Measurements from ENCODE around the gene MSRB3. TPM values are rescaled to one million over a fixed set of nuclear protein-coding genes. Genes with fewer than 3 reads are reported as not detected.

MSRB3 gene
- total and polyA plus RNA-seq, 2 of the 4 experiments (the other 2 are of a cell fraction), result 31.7 to 35.7 TPM

DNA sequence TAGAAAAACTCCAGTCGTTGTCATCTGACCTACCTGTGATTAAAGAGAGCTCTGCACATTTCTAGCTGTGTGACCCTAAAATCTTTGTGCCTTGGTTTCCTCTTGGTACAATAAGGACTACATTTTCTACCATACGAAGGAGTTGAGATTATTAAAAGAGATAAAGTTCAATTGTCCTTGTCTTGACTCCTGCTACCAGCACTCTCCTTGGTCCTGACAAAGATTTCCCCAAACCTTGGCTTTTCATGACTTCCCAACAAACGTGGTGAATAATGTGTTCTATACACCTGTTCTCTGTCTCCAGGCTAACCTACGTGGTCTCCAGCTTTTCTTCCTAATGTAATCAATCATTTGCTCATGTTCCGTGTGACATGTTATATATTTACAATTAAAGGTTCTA lies 223.5 kb downstream of the MSRB3 start:
- no TSS peak for BruUV-seq (replicated peaks)
- H3K9me1 ChIP-seq (ENCODE audit: insufficient read depth, low read length), result peaks cover 10% of the 10 kb centered on the region
- no peak overlapping the region for H3K4me2 ChIP-seq (ENCODE audit: low read depth, low read length)
- H3K79me1 ChIP-seq (ENCODE audit: low read depth in 1 of 2, low read length in 2 of 2), result no peaks in the 10 kb centered on the region
- no peaks in the 10 kb centered on the region for H4K20me1 ChIP-seq (ENCODE audit: insufficient read depth, low read length)
- H3K27me3 ChIP-seq (ENCODE audit: control insufficient read depth, insufficient read depth, low read length), result no peaks in the 10 kb centered on the region
- WGBS, 2 experiments (ENCODE audit: extremely low coverage in 2 of 2, insufficient read length in 1 of 2), result 100% methylated on average over 1 of the region's 5 CpGs; no CpG with 5 or more reads in 1 of the 2 experiments
- H3K27ac ChIP-seq (ENCODE audit: insufficient read depth, low read length), result no peak overlapping the region
- POLR2A ChIA-PET (ENCODE audit: unreplicated experiment), result no interaction called here
- no peak for TF ChIP-seq BHLHE40 (IDR thresholded peaks at IDR 0.05; ENCODE audit: low read depth, low read length)
- TF ChIP-seq SMC3 (IDR thresholded peaks at IDR 0.05; ENCODE audit: low read depth, low read length), result no peak
- no peak for TF ChIP-seq RCOR1 (IDR thresholded peaks at IDR 0.05; ENCODE audit: insufficient replicate concordance, low read length)
- no peak for TF ChIP-seq MAZ (IDR thresholded peaks at IDR 0.05; ENCODE audit: borderline replicate concordance, low read depth, low read length)
- TF ChIP-seq, protein P1, sequence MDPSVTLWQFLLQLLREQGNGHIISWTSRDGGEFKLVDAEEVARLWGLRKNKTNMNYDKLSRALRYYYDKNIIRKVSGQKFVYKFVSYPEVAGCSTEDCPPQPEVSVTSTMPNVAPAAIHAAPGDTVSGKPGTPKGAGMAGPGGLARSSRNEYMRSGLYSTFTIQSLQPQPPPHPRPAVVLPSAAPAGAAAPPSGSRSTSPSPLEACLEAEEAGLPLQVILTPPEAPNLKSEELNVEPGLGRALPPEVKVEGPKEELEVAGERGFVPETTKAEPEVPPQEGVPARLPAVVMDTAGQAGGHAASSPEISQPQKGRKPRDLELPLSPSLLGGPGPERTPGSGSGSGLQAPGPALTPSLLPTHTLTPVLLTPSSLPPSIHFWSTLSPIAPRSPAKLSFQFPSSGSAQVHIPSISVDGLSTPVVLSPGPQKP (IDR thresholded peaks at IDR 0.05; ENCODE audit: borderline replicate concordance, low read depth, low read length), result no peak
- no peak for TF ChIP-seq FOS (IDR thresholded peaks at IDR 0.05; ENCODE audit: low read depth, low read length)
- no peak for TF ChIP-seq RAD21 (IDR thresholded peaks at IDR 0.05; ENCODE audit: low read length)
- TF ChIP-seq POLR2A (IDR thresholded peaks at IDR 0.05; ENCODE audit: low read depth, low read length), result no peak
- TF ChIP-seq CTCF (conservative IDR thresholded peaks at IDR 0.05; ENCODE audit: low read depth, low read length), result no peak
- no peak for TF ChIP-seq NFE2L2 (IDR thresholded peaks at IDR 0.05; ENCODE audit: low read depth, low read length)
- no peak for TF ChIP-seq CEBPB (IDR thresholded peaks at IDR 0.05; ENCODE audit: low read depth, low read length)
- TF ChIP-seq USF2 (IDR thresholded peaks at IDR 0.05; ENCODE audit: low read depth, low read length), result no peak
- TF ChIP-seq MXI1 (IDR thresholded peaks at IDR 0.05; ENCODE audit: borderline replicate concordance, low read depth, low read length), result no peak
- no peak for TF ChIP-seq RFX5 (IDR thresholded peaks at IDR 0.05; ENCODE audit: low read depth, low read length)
- no peak for TF ChIP-seq MAFK (IDR thresholded peaks at IDR 0.05; ENCODE audit: low read depth, low read length)
- TF ChIP-seq CHD1 (IDR thresholded peaks at IDR 0.05; ENCODE audit: low read depth, low read length), result no peak
- dilution Hi-C loops (cut with HindIII; ENCODE audit: low sequenced_read_pairs, unreplicated experiment), result no loop called here
- no peaks in the 10 kb centered on the region for H3K36me3 ChIP-seq (ENCODE audit: control insufficient read depth, insufficient read depth, low read length)
- H2BK20ac ChIP-seq (ENCODE audit: low read depth, low read length), result peak overlapping the region; percentile 23; the same call in 1 of the 2 replicates
- no peak overlapping the region for H3K56ac ChIP-seq (ENCODE audit: extremely low read depth, insufficient read depth, low read length)
- no peak overlapping the region for H4K5ac ChIP-seq (ENCODE audit: low read depth, low read length)
- ATAC-seq (ENCODE audit: low read depth), result no peak
- no peak overlapping the region for H3K4me3 ChIP-seq (ENCODE audit: insufficient read depth, low read depth, low read length)
- 0 out of 2 replicates have a peak overlapping the region, but pooled peaks have one; percentile 43 for H2AK5ac ChIP-seq (ENCODE audit: low read depth, low read length)
- no peak overlapping the region for H3K23ac ChIP-seq (ENCODE audit: low read depth, low read length)
- H3K9me3 ChIP-seq (ENCODE audit: control insufficient read depth, insufficient read depth, low read length), result no peaks in the 10 kb centered on the region
- H4K8ac ChIP-seq (ENCODE audit: low read depth in 2 of 2, low read length in 2 of 2), result no peak overlapping the region
- no peak overlapping the region for H2BK120ac ChIP-seq (ENCODE audit: low read depth, low read length)
- H3K4ac ChIP-seq (ENCODE audit: low read depth, low read length), result no peak overlapping the region; the same call in 1 of the 2 replicates
- H2BK15ac ChIP-seq (ENCODE audit: low read depth, low read length), result peak overlapping the region; percentile 64; the same call in 2 of the 3 replicates
- in situ Hi-C loops (cut with MboI; ENCODE audit: low sequenced_read_pairs), result no loop called here
- no peak overlapping the region for H2BK5ac ChIP-seq (ENCODE audit: low read depth, low read length, poor library complexity, severe bottlenecking)
- CTCF ChIA-PET, result no interaction called here
- H2AFZ ChIP-seq (replicated peaks; ENCODE audit: low read length, poor library complexity), result no peak overlapping the region
- no peak overlapping the region for H2AK9ac ChIP-seq (replicated peaks; ENCODE audit: low read depth, low read length, poor library complexity)
- H3K4me1 ChIP-seq (ENCODE audit: control insufficient read depth, insufficient read depth, low read length), result peaks cover 10% of the 10 kb centered on the region
- no peak overlapping the region for H4K91ac ChIP-seq (ENCODE audit: insufficient read depth, low read depth, low read length)
- intact Hi-C loops (cut with micrococcal nuclease), result no loop called here
- 0 out of 2 replicates have a peak overlapping the region, but pooled peaks have one; percentile 11 for H3K14ac ChIP-seq (replicated peaks; ENCODE audit: low read depth, low read length)
- no peak overlapping the region for H3K9ac ChIP-seq (ENCODE audit: low read depth, low read length)
- no peak for DNase-seq
- H3K18ac ChIP-seq (ENCODE audit: low read depth, low read length), result no peak overlapping the region

Measured in IMR-90 (cell line).